ENCODE measurements around the gene GDF2.

The GDF2 gene

GRCh38 chr10:47285381-47286115 lies 36.7 kb upstream of the GDF2 start:
- no peaks in the 10 kb centered on the region for H3K9me3 ChIP-seq (ENCODE audit: control insufficient read depth, low read depth, low read length)
- no peak overlapping the region for H3K4me3 ChIP-seq (ENCODE audit: low read length)
- no peaks in the 10 kb centered on the region for H3K4me1 ChIP-seq (ENCODE audit: control insufficient read depth, low read depth, low read length)
- no peak overlapping the region for H3K27ac ChIP-seq (ENCODE audit: low read length)
- H3K36me3 ChIP-seq (ENCODE audit: control insufficient read depth, low read depth, low read length), result no peaks in the 10 kb centered on the region
- no peaks in the 10 kb centered on the region for H3K27me3 ChIP-seq (ENCODE audit: control insufficient read depth, insufficient read depth, low read length)
- no peak overlapping the region for H3K9ac ChIP-seq (ENCODE audit: low read length)

- no peaks in the 10 kb centered on the region for H3K4me1 ChIP-seq (ENCODE audit: control insufficient read depth, low read depth, low read length)
- H3K27ac ChIP-seq (ENCODE audit: low read length), result no peak overlapping the region
- H3K36me3 ChIP-seq (ENCODE audit: control insufficient read depth, low read depth, low read length), result no peaks in the 10 kb centered on the region
- H3K27me3 ChIP-seq (ENCODE audit: control insufficient read depth, insufficient read depth, low read length), result no peaks in the 10 kb centered on the region
- H3K9me3 ChIP-seq (ENCODE audit: control insufficient read depth, low read depth, low read length), result no peaks in the 10 kb centered on the region
- H3K4me3 ChIP-seq (ENCODE audit: low read length), result no peak overlapping the region
- H3K9ac ChIP-seq (ENCODE audit: low read length), result no peak overlapping the region
Observed at GRCh38 chr10:47286116-47286505, 36.1 kb upstream of the GDF2 start.

GRCh38 chr10:47286591-47287315 lies 35.5 kb upstream of the GDF2 start:
- Histone ChIP-seq H3K9me3 (ENCODE audit: control insufficient read depth, low read depth, low read length) (no peaks in the 10 kb centered on the region), H3K9ac (ENCODE audit: low read length) (no peak overlapping the region), H3K4me1 (ENCODE audit: control insufficient read depth, low read depth, low read length) (no peaks in the 10 kb centered on the region), H3K4me3 (ENCODE audit: low read length) (no peak overlapping the region), H3K27me3 (ENCODE audit: control insufficient read depth, insufficient read depth, low read length) (no peaks in the 10 kb centered on the region), H3K36me3 (ENCODE audit: control insufficient read depth, low read depth, low read length) (no peaks in the 10 kb centered on the region), H3K27ac (ENCODE audit: low read length) (no peak overlapping the region)

GRCh38 chr10:47287365-47287802 lies 34.9 kb upstream of the GDF2 start:
- no peak overlapping the region for H3K9ac ChIP-seq (ENCODE audit: low read length)
- no peak overlapping the region for H3K27ac ChIP-seq (ENCODE audit: low read length)
- H3K9me3 ChIP-seq (ENCODE audit: control insufficient read depth, low read depth, low read length), result no peaks in the 10 kb centered on the region
- no peaks in the 10 kb centered on the region for H3K36me3 ChIP-seq (ENCODE audit: control insufficient read depth, low read depth, low read length)
- H3K4me3 ChIP-seq (ENCODE audit: low read length), result no peak overlapping the region
- no peaks in the 10 kb centered on the region for H3K4me1 ChIP-seq (ENCODE audit: control insufficient read depth, low read depth, low read length)
- no peaks in the 10 kb centered on the region for H3K27me3 ChIP-seq (ENCODE audit: control insufficient read depth, insufficient read depth, low read length)

- Histone ChIP-seq H3K4me3 (ENCODE audit: low read length) (no peak overlapping the region), H3K36me3 (ENCODE audit: control insufficient read depth, low read depth, low read length) (no peaks in the 10 kb centered on the region), H3K4me1 (ENCODE audit: control insufficient read depth, low read depth, low read length) (no peaks in the 10 kb centered on the region), H3K9me3 (ENCODE audit: control insufficient read depth, low read depth, low read length) (no peaks in the 10 kb centered on the region), H3K27ac (ENCODE audit: low read length) (no peak overlapping the region), H3K9ac (ENCODE audit: low read length) (no peak overlapping the region), H3K27me3 (ENCODE audit: control insufficient read depth, insufficient read depth, low read length) (no peaks in the 10 kb centered on the region)
Observed at GRCh38 chr10:47287805-47288204, 34.4 kb upstream of the GDF2 start.

- Histone ChIP-seq H3K9me3 (ENCODE audit: control insufficient read depth, low read depth, low read length) (no peaks in the 10 kb centered on the region), H3K36me3 (ENCODE audit: control insufficient read depth, low read depth, low read length) (no peaks in the 10 kb centered on the region), H3K27me3 (ENCODE audit: control insufficient read depth, insufficient read depth, low read length) (no peaks in the 10 kb centered on the region), H3K9ac (ENCODE audit: low read length) (no peak overlapping the region), H3K27ac (ENCODE audit: low read length) (no peak overlapping the region), H3K4me3 (ENCODE audit: low read length) (no peak overlapping the region), H3K4me1 (ENCODE audit: control insufficient read depth, low read depth, low read length) (no peaks in the 10 kb centered on the region)
Observed at GRCh38 chr10:47288236-47288635, 34.0 kb upstream of the GDF2 start.

- H3K4me1 ChIP-seq (ENCODE audit: control insufficient read depth, low read depth, low read length), result no peaks in the 10 kb centered on the region
- H3K36me3 ChIP-seq (ENCODE audit: control insufficient read depth, low read depth, low read length), result no peaks in the 10 kb centered on the region
- H3K4me3 ChIP-seq (ENCODE audit: low read length), result no peak overlapping the region
- no peaks in the 10 kb centered on the region for H3K9me3 ChIP-seq (ENCODE audit: control insufficient read depth, low read depth, low read length)
- no peak overlapping the region for H3K9ac ChIP-seq (ENCODE audit: low read length)
- H3K27me3 ChIP-seq (ENCODE audit: control insufficient read depth, insufficient read depth, low read length), result no peaks in the 10 kb centered on the region
- no peak overlapping the region for H3K27ac ChIP-seq (ENCODE audit: low read length)
Observed at GRCh38 chr10:47288916-47289495, 33.2 kb upstream of the GDF2 start.

GRCh38 chr10:47289921-47290320 lies 32.3 kb upstream of the GDF2 start:
- Histone ChIP-seq H3K27me3 (ENCODE audit: control insufficient read depth, insufficient read depth, low read length) (no peaks in the 10 kb centered on the region), H3K9me3 (ENCODE audit: control insufficient read depth, low read depth, low read length) (no peaks in the 10 kb centered on the region), H3K36me3 (ENCODE audit: control insufficient read depth, low read depth, low read length) (no peaks in the 10 kb centered on the region), H3K4me1 (ENCODE audit: control insufficient read depth, low read depth, low read length) (no peaks in the 10 kb centered on the region), H3K9ac (ENCODE audit: low read length) (no peak overlapping the region), H3K27ac (ENCODE audit: low read length) (no peak overlapping the region), H3K4me3 (ENCODE audit: low read length) (no peak overlapping the region)

GRCh38 chr10:47290338-47290737 lies 31.9 kb upstream of the GDF2 start:
- Histone ChIP-seq H3K4me3 (ENCODE audit: low read length) (no peak overlapping the region), H3K27me3 (ENCODE audit: control insufficient read depth, insufficient read depth, low read length) (no peaks in the 10 kb centered on the region), H3K36me3 (ENCODE audit: control insufficient read depth, low read depth, low read length) (no peaks in the 10 kb centered on the region), H3K27ac (ENCODE audit: low read length) (no peak overlapping the region), H3K4me1 (ENCODE audit: control insufficient read depth, low read depth, low read length) (no peaks in the 10 kb centered on the region), H3K9me3 (ENCODE audit: control insufficient read depth, low read depth, low read length) (no peaks in the 10 kb centered on the region), H3K9ac (ENCODE audit: low read length) (no peak overlapping the region)

GRCh38 chr10:47291682-47292081 lies 30.6 kb upstream of the GDF2 start:
- Histone ChIP-seq H3K27me3 (ENCODE audit: control insufficient read depth, insufficient read depth, low read length) (no peaks in the 10 kb centered on the region), H3K4me1 (ENCODE audit: control insufficient read depth, low read depth, low read length) (peaks cover 7% of the 10 kb centered on the region), H3K4me3 (ENCODE audit: low read length) (no peak overlapping the region), H3K36me3 (ENCODE audit: control insufficient read depth, low read depth, low read length) (no peaks in the 10 kb centered on the region), H3K27ac (ENCODE audit: low read length) (no peak overlapping the region), H3K9ac (ENCODE audit: low read length) (no peak overlapping the region), H3K9me3 (ENCODE audit: control insufficient read depth, low read depth, low read length) (no peaks in the 10 kb centered on the region)

GRCh38 chr10:47294057-47294456 lies 28.2 kb upstream of the GDF2 start:
- H3K4me1 ChIP-seq (ENCODE audit: control insufficient read depth, low read depth, low read length), result peaks cover 9% of the 10 kb centered on the region
- H3K27ac ChIP-seq (ENCODE audit: low read length), result no peak overlapping the region
- no peak overlapping the region for H3K4me3 ChIP-seq (ENCODE audit: low read length)
- peaks cover 9% of the 10 kb centered on the region for H3K27me3 ChIP-seq (ENCODE audit: control insufficient read depth, insufficient read depth, low read length)
- H3K9me3 ChIP-seq (ENCODE audit: control insufficient read depth, low read depth, low read length), result no peaks in the 10 kb centered on the region
- H3K9ac ChIP-seq (ENCODE audit: low read length), result no peak overlapping the region
- no peaks in the 10 kb centered on the region for H3K36me3 ChIP-seq (ENCODE audit: control insufficient read depth, low read depth, low read length)
